Sigmoid colon (tissue), 4 donors: Measurements from ENCODE around the gene PSENEN.

Source experiments
- POLR2A ChIP-seq, 2 donors: fragments of 450-650 bp; IDR thresholded peaks; one replicate each; pipeline ENCODE4 v1.6.1; 2016; ENCODE audit warnings: antibody characterized with exemption in 2 of 2, mild to moderate bottlenecking in 2 of 2, moderate library complexity in 2 of 2
- POLR2AphosphoS5 ChIP-seq, 4 donors: sonication (generic); formaldehyde crosslinking; IDR thresholded peaks; one replicate each; pipeline ENCODE4 v1.6.1; 2017; ENCODE audit warnings: antibody characterized with exemption in 4 of 4
- TF ChIP-seq, protein P1 (sequence below), 4 experiments: fragments of 450-650 bp in 3 of 4; fragments of 200-600 bp in 1 of 4; IDR thresholded peaks; one replicate each; pipeline ENCODE4 v1.5.1; 2016 to 2019; ENCODE audit warnings: antibody characterized with exemption in 4 of 4, mild to moderate bottlenecking in 3 of 4, moderate library complexity in 2 of 4

DNA sequence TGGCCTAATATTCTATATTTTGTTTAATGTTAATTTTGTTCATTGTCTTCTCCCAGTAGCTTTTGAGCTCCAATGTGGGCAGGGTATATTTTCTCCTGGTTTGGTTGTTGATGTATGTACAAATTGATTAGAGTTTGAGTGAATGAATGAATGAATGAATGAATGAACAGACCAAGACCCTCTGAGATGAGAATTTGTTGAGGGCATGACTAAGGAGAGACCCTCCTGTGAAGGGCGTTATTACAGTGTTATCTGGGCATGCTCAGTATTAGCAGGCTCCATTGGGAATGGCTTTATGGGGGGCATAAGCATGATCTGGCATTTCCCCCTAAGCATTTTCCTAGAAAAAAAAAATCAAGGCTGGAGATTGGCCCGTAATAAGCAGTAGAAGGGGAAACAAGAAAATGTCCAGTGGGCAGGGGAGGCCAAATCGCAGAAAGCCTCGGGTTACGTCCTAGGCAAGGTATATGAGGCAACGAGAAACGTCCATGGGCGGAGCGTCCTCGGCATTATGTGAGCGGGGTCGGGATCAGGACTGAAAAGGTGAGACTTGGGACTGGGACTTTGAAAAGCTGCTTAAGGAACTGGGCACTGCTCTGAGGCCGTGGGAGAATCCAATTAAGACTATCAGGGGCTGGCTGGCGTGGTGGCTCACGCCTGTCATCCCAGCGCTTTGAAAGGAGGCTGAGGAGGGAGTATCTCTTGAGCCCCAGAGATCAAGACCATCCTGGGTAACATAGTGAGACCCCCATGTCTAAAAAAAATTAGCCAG is 29.0 kb downstream of the PSENEN start:
- TF ChIP-seq POLR2A (IDR thresholded peaks at IDR 0.05) = no peak
- TF ChIP-seq, protein P1, sequence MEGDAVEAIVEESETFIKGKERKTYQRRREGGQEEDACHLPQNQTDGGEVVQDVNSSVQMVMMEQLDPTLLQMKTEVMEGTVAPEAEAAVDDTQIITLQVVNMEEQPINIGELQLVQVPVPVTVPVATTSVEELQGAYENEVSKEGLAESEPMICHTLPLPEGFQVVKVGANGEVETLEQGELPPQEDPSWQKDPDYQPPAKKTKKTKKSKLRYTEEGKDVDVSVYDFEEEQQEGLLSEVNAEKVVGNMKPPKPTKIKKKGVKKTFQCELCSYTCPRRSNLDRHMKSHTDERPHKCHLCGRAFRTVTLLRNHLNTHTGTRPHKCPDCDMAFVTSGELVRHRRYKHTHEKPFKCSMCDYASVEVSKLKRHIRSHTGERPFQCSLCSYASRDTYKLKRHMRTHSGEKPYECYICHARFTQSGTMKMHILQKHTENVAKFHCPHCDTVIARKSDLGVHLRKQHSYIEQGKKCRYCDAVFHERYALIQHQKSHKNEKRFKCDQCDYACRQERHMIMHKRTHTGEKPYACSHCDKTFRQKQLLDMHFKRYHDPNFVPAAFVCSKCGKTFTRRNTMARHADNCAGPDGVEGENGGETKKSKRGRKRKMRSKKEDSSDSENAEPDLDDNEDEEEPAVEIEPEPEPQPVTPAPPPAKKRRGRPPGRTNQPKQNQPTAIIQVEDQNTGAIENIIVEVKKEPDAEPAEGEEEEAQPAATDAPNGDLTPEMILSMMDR (IDR thresholded peaks at IDR 0.05) = no peak
- no peak for TF ChIP-seq POLR2AphosphoS5 (IDR thresholded peaks at IDR 0.05)
